ENCODE measurements around the gene BRMS1.

BRMS1 gene

DNA sequence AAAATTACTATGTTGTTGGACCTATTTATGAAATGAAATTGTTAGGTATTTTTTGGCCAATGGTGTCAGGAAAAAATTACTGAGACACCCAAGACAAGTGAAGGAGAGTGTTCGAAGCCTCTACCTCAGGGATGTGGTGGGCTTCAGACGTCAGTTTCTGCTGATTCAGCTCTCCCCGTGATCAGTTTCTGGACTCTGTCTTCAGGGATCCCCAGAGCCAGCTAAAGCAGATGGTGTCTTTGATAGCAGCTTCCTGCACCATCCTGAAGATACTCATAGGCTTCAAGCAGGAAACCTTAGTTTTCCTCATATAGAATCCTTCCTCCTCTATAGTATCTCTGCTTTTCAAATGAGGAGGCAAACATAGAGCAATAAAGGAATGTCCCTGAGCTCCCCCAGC, 35.4 kb downstream of the BRMS1 start:
- DNase-seq (ENCODE audit: low read depth), result no peak

DNA sequence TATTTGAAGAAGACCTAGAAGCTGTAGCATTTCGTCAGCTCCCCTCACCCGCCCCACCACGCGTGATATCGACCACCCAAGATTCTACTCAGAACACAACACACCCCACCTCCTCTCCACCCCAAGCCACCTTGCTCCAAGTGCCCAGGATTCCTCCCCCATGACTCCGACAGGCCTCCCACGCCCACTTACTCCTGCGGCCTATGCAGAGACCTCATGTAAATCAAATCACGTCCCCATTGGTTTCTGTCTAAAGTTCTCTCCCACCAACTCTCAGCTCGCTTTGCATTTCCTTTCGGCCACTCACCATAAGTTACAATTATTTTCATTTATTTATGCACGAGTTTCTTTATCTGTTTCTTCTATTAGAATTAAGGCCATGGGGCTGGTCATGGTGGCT, 42.2 kb downstream of the BRMS1 start:
- DNase-seq (ENCODE audit: low read depth), result no peak

DNA sequence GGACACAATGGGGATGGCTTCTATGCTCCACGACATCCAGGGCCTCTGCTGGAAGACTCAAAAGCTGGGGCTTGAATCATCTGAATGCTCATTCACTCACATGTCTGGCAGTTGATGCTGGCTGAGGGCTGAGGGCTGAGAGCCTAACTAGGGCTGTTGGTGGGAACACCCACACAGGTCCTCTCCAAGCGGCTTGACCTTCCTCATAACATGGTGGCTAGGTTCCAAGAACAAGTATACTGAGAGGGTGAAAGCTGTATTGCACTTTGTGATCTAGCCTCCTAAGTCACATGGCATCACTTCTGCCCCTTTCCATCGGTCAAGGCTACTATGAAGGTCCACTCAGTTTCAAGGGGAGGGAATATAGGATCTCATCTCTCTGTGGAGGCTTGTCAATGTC, 45.7 kb downstream of the BRMS1 start:
- DNase-seq (ENCODE audit: low read depth), result no peak

- DNase-seq (ENCODE audit: low read depth), result no peak
These were observed 47.3 kb downstream of the BRMS1 start for GRCh38 chr11:66297610-66298009.

DNA sequence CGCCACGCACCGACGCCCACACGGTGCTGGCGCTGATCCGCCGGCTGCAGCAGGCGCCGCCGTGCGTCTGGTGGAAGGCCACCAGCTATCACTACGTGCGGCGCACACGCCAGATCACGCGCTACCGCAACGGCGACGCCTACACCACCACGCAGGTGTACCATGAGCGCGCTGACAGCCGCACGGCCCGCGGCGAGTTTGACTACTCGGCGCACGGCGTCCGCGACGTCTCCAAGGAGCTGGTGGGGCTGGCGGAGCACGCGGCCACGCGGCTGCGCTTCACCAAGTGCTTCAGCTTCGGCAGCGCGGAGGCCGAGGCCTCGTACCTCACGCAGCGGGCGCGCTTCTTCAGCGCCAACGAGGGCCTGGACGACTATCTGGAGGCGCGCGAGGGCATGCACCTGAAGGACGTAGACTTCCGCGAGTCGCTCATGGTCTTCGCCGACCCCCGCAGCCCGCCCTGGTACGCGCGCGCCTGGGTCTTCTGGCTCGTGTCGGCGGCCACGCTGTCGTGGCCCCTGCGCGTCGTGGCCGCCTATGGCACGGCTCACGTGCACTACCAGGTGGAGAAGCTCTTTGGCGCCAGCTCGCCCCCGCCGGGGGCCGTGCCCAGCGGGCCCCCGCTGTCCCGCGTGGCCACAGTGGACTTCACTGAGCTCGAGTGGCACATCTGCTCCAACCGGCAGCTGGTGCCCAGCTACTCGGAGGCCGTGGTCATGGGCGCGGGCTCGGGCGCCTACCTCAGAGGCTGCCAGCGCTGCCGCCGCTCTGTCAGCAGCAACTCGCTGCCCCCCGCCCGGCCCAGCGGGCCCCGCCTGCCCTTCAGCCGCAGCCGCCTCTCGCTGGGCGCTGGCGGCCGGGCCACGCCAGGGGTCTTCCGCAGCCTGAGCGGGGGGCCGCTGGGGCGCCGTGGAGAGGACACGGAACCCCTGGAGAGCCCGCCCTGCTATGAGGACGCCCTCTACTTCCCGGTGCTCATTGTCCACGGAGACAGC, 50.0 kb downstream of the BRMS1 start:
- no peak for DNase-seq (ENCODE audit: low read depth)

DNA sequence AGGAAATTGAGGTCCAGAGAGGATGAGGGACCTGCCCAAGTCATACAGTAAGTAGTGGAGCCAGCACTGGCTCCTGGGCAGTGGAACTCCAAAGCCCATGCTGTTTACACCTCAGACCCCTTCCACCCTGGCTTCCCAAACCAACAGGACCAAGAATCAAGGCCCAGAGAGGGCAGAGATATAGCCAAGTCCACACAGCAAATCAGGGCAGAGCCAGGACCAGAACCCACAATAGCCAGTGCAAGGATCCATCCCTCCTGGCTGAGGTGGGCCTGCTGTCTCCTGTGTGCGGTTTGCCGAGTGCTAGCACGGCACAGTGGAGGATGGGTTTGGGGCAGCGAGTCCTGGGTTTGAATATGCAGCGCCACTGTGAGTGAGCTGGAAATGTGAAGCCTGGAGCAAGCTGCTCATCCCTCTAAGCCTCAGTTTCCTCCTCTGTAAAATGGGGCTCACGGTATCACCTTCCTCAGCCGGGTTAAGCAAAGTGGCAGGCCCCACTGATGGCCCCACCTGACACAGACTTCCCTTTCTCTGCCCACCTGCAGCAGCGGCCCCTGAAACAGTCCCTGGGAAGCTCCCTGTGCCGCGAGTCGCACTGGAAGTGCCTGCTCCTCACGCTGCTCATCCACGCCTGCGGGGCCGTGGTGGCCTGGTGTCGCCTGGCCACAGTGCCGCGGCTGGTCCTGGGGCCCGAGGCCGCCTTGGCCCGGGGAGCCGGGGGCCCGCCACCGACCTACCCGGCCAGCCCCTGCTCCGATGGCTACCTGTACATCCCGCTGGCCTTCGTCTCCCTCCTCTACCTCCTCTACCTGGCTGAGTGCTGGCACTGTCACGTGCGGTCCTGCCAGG, 50.9 kb downstream of the BRMS1 start:
- no peak for DNase-seq (ENCODE audit: low read depth)

- DNase-seq (ENCODE audit: low read depth), result no peak
These were observed 51.6 kb downstream of the BRMS1 start for GRCh38 chr11:66293352-66293751.

- no peak for DNase-seq (ENCODE audit: low read depth)
These were observed 52.2 kb downstream of the BRMS1 start for GRCh38 chr11:66292543-66293332.

DNA sequence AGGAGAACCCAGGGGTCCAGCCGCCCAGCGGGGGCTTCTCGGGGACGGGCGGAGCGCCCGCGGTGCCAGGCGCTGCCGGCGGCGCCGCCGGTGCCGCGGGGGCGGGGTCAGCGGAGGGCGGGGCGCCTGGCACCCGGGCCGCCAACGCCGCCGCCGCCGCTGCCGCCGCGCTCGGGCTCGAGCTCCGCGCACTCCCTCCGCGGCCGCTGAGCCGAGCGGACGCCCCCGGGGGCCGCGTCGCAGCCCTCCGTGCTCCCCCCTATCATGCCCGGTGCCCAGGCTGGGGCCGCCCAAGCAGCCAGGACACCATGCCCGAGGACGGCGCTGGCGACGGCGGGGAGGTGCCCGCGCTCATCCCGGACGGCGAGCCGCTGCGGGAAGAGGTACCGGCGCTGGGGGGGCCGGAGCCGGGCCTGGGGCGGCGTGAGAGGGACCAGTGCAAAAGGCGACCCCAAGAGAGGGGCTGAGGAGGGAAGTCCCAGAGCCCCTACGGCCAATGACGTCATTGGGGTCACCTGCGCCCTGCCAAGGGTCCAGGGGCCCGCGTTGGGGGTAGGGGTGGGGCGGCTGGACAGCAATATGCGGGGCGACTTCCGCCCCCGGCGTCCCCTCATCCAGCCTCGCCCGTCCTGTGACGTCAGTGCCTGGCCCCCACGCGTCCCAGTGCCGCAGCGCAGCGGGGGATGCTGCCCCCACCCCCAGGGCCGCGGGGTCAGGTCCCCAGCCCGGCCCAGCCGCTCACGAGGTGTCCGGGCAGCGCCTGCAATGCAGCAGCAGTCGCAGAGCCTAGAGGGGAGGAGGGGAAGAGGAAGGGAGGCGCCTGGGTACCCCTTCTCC, 53.0 kb downstream of the BRMS1 start, which contains the start of gene TMEM151A:
Gene TMEM151A, plus strand, starts transcription at position 189 of the 837 bp plus-strand sequence. Its CDS starts 120 bp downstream, at position 309.
- DNase-seq (ENCODE audit: low read depth), result no peak

GRCh38 chr11:66291303-66291705, 53.6 kb downstream of the BRMS1 start:
- no peak for DNase-seq (ENCODE audit: low read depth)

GRCh38 chr11:66290330-66290621, 54.6 kb downstream of the BRMS1 start:
- no peak for DNase-seq (ENCODE audit: low read depth)

DNA sequence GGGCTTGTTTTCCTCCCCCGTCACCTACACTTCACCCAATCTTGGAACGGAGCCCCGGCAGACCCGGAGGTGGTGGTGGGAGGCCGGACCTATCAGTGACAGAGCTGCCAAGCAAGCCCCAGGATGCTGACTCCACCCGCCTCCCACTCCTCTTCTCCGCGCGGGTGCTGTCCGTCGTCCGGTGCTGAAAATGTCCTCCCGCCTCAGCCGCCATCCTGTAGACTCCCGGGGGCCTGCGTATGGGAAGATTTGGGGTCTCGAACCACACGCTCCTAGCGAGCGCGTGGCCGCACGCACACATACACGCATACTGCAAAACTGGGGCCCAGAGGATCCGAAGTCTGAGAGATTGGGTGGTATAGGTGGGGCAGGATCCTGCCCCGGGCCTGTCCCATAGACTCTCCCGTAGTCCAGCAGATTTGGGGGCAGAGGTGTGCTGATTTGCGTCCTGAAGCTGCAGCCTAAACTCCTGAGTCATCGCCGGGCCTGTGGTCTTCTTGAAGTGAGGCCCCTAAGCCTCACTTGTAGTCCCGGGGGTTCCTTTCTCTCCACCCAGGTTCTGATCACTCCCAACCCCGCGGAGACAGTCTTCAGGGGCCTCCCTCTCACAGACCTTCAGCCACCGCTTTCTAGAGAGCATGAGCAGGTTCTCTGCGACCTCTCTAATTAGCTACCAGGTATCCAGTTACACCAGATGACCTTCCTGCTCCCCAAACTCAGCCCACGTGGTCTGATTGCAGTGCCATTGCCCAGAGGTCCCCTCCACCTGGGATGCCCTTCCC, 55.2 kb downstream of the BRMS1 start:
- peak; percentile 60 for DNase-seq (ENCODE audit: low read depth)

DNA sequence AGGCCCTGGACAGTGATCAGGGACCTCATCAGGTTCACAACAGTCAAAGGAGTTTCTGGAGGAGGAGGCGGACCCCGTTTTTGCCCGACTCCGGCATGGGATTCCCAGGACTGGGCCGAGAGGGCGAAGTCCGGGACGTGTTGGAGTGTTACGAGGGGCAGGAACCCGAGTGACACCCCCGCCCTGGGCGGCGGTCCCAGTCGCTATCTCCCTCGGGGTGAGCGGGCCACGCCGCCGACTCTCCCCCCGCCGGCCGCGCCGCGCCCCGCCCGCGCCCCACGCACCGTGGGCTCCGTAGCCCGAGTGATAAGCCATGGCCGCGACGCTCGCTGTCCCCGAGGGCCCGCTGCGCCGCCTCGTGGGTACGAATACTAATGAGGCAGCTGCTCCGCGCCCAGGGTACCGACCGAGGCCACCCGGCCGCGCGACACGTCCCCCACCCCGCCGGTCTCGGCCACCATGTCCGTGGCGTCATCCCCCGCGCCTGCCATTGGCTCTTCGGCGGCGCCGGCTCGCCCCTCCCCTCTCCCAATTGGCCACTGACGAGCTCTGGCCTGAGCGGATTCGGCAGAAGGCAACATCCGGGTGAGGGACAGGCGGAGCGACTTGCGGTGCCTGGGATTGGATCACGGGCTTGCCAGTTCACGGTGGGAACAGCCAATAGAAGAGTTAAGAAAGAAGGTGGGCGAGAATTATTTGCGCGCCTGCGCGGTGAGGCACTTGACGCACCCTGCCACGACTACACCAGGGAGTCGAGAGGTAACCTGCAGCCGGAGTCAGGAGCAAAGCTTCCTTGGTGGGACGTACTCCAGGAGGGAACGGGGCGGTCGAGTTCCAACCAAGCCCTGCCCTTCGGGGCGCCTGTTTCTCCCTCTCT, 56.0 kb downstream of the BRMS1 start, which contains the start of gene YIF1A:
Gene YIF1A, minus strand, starts transcription at position 473 of the 877 bp plus-strand sequence. Its CDS starts 158 bp downstream, at position 315.
- peak; percentile 94 for DNase-seq (ENCODE audit: low read depth)

GRCh38 chr11:66287889-66288670, 56.8 kb downstream of the BRMS1 start:
- DNase-seq (ENCODE audit: low read depth), result no peak
